Measurements from ENCODE around the gene PCDH9. TPM values are rescaled to one million over a fixed set of nuclear protein-coding genes. Genes with fewer than 3 reads are reported as not detected.
A peak's percentile ranks its signal among the peaks of the same experiment; 100 is the strongest.

The PCDH9 gene
- total and polyA plus RNA-seq, 8 donors = 2.0 to 11.6 (median 3.1) TPM

GRCh38 chr13:67062160-67062559 lies 168.0 kb downstream of the PCDH9 start:
- no peaks in the 10 kb centered on the region for H3K27me3 ChIP-seq
- intact Hi-C loops (cut with DNase I) = no loop called here

GRCh38 chr13:67061750-67062149 lies 168.4 kb downstream of the PCDH9 start:
- no peaks in the 10 kb centered on the region for H3K4me1 ChIP-seq
- no peaks in the 10 kb centered on the region for H3K27me3 ChIP-seq
- no peak overlapping the region for H3K4me3 ChIP-seq
- no peaks in the 10 kb centered on the region for H3K36me3 ChIP-seq
- TF ChIP-seq, protein P1, sequence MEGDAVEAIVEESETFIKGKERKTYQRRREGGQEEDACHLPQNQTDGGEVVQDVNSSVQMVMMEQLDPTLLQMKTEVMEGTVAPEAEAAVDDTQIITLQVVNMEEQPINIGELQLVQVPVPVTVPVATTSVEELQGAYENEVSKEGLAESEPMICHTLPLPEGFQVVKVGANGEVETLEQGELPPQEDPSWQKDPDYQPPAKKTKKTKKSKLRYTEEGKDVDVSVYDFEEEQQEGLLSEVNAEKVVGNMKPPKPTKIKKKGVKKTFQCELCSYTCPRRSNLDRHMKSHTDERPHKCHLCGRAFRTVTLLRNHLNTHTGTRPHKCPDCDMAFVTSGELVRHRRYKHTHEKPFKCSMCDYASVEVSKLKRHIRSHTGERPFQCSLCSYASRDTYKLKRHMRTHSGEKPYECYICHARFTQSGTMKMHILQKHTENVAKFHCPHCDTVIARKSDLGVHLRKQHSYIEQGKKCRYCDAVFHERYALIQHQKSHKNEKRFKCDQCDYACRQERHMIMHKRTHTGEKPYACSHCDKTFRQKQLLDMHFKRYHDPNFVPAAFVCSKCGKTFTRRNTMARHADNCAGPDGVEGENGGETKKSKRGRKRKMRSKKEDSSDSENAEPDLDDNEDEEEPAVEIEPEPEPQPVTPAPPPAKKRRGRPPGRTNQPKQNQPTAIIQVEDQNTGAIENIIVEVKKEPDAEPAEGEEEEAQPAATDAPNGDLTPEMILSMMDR (IDR thresholded peaks at IDR 0.05) = no peak
- no peak for ATAC-seq
- DNase-seq = no peak
- no peaks in the 10 kb centered on the region for H3K9me3 ChIP-seq
- intact Hi-C loops (cut with DNase I) = no loop called here
- H3K27ac ChIP-seq = no peak overlapping the region

More at GRCh38 chr13:67062160-67062559, 168.0 kb downstream of the PCDH9 start:
- H3K4me1 ChIP-seq = no peaks in the 10 kb centered on the region
- DNase-seq = no peak
- TF ChIP-seq, protein P1 (IDR thresholded peaks at IDR 0.05) = no peak
- H3K27ac ChIP-seq = no peak overlapping the region
- H3K4me3 ChIP-seq = no peak overlapping the region
- no peak for ATAC-seq
- H3K9me3 ChIP-seq = no peaks in the 10 kb centered on the region
- H3K36me3 ChIP-seq = no peaks in the 10 kb centered on the region

- no peaks in the 10 kb centered on the region for H3K9me3 ChIP-seq
- intact Hi-C loops (cut with DNase I) = no loop called here
- H3K4me1 ChIP-seq = no peaks in the 10 kb centered on the region
- H3K27me3 ChIP-seq = no peaks in the 10 kb centered on the region
- DNase-seq (no peak), ATAC-seq (no peak)
- no peaks in the 10 kb centered on the region for H3K36me3 ChIP-seq
- TF ChIP-seq, protein P1 (IDR thresholded peaks at IDR 0.05) = no peak
- no peak overlapping the region for H3K27ac ChIP-seq
- H3K4me3 ChIP-seq = no peak overlapping the region
These were observed 177.3 kb downstream of the PCDH9 start for GRCh38 chr13:67052550-67053490.

DNA sequence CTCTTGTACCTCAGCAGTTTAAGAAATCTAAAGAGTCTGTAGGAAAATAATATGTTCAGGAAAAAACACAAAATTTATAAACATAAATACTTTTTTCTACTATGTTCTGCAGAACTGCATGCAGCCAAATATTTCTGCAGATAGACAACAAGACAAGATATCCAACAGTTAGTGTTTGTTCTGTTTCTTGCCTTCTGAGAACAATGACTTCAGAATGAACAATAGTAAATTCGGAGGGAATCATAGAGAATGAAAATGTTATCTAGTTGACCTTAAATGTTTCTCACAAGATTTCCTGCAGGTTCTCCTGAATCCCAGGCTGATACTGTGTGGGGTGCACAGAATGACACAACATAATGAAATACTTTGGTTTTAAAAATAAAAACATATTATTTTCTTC lies 180.4 kb downstream of the PCDH9 start:
- Histone ChIP-seq H3K9me3 (no peaks in the 10 kb centered on the region), H3K27me3 (no peaks in the 10 kb centered on the region), H3K36me3 (no peaks in the 10 kb centered on the region), H3K27ac (no peak overlapping the region), H3K4me1 (peaks cover 0 to 2% of the 10 kb centered on the region in 2 donors), H3K4me3 (no peak overlapping the region)
- ATAC-seq (no peak), DNase-seq (no peak)
- intact Hi-C loops (cut with DNase I) = no loop called here
- TF ChIP-seq, protein P1 (IDR thresholded peaks at IDR 0.05) = no peak

GRCh38 chr13:67048821-67049150 lies 181.3 kb downstream of the PCDH9 start:
- intact Hi-C loops (cut with DNase I) = no loop called here
- Histone ChIP-seq H3K36me3 (no peaks in the 10 kb centered on the region), H3K9me3 (no peaks in the 10 kb centered on the region), H3K27me3 (no peaks in the 10 kb centered on the region), H3K4me1 (peaks cover 0 to 2% of the 10 kb centered on the region in 2 donors), H3K27ac (no peak overlapping the region), H3K4me3 (no peak overlapping the region)
- DNase-seq (peak in 1 of 4 donors; percentile 30), ATAC-seq (peak; percentile 58)
- TF ChIP-seq, protein P1 (IDR thresholded peaks at IDR 0.05) = no peak

Measured in left lung (tissue), 10 donors.